Measurements from ENCODE around the gene MTARC2. TPM values are rescaled to one million over a fixed set of nuclear protein-coding genes. Genes with fewer than 3 reads are reported as not detected.

The MTARC2 gene
- total and polyA plus RNA-seq, 10 of the 15 experiments (the other 5 are each of a cell fraction or from before 2014, with no cell fraction given), result 1.9 to 5.5 (median 3.3) TPM

DNA sequence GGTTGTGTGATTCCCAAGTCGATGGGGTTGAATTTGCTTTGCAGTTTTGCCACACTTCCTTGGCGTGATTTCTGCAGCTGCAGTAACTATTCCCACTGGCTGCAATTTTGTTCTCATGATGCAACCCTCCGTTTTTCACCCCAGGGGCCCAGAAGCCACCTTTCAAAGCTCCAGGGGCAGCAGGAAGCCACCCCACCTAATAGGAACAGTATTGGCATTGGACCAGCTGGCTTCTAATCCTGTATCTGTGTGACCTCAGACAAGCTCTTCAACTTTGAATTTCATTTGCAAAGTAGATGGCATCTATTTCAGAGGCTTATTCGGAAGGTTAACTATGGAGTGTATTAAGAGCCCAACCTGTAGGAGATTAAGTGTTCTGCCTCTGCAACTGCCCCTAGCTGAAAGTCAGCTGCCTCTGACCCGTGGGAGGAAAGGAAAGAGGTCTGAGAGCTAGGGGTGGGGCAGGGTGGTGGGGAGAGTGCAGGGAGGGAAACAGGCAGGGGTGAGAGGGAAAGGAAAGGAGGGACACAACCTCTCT lies 45.3 kb upstream of the MTARC2 start (continued):
- TF ChIP-seq, protein P1, sequence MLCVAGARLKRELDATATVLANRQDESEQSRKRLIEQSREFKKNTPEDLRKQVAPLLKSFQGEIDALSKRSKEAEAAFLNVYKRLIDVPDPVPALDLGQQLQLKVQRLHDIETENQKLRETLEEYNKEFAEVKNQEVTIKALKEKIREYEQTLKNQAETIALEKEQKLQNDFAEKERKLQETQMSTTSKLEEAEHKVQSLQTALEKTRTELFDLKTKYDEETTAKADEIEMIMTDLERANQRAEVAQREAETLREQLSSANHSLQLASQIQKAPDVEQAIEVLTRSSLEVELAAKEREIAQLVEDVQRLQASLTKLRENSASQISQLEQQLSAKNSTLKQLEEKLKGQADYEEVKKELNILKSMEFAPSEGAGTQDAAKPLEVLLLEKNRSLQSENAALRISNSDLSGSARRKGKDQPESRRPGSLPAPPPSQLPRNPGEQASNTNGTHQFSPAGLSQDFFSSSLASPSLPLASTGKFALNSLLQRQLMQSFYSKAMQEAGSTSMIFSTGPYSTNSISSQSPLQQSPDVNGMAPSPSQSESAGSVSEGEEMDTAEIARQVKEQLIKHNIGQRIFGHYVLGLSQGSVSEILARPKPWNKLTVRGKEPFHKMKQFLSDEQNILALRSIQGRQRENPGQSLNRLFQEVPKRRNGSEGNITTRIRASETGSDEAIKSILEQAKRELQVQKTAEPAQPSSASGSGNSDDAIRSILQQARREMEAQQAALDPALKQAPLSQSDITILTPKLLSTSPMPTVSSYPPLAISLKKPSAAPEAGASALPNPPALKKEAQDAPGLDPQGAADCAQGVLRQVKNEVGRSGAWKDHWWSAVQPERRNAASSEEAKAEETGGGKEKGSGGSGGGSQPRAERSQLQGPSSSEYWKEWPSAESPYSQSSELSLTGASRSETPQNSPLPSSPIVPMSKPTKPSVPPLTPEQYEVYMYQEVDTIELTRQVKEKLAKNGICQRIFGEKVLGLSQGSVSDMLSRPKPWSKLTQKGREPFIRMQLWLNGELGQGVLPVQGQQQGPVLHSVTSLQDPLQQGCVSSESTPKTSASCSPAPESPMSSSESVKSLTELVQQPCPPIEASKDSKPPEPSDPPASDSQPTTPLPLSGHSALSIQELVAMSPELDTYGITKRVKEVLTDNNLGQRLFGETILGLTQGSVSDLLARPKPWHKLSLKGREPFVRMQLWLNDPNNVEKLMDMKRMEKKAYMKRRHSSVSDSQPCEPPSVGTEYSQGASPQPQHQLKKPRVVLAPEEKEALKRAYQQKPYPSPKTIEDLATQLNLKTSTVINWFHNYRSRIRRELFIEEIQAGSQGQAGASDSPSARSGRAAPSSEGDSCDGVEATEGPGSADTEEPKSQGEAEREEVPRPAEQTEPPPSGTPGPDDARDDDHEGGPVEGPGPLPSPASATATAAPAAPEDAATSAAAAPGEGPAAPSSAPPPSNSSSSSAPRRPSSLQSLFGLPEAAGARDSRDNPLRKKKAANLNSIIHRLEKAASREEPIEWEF (IDR thresholded peaks at IDR 0.05; ENCODE audit: insufficient replicate concordance, low read depth, low read length), result no peak
- TF ChIP-seq SUPT20H (IDR thresholded peaks at IDR 0.05; ENCODE audit: borderline replicate concordance, control insufficient read depth, low read depth, low read length), result no peak
- TF ChIP-seq CHD2 (IDR thresholded peaks at IDR 0.05; ENCODE audit: borderline replicate concordance, low read depth, low read length), result no peak
- TF ChIP-seq, protein P2, sequence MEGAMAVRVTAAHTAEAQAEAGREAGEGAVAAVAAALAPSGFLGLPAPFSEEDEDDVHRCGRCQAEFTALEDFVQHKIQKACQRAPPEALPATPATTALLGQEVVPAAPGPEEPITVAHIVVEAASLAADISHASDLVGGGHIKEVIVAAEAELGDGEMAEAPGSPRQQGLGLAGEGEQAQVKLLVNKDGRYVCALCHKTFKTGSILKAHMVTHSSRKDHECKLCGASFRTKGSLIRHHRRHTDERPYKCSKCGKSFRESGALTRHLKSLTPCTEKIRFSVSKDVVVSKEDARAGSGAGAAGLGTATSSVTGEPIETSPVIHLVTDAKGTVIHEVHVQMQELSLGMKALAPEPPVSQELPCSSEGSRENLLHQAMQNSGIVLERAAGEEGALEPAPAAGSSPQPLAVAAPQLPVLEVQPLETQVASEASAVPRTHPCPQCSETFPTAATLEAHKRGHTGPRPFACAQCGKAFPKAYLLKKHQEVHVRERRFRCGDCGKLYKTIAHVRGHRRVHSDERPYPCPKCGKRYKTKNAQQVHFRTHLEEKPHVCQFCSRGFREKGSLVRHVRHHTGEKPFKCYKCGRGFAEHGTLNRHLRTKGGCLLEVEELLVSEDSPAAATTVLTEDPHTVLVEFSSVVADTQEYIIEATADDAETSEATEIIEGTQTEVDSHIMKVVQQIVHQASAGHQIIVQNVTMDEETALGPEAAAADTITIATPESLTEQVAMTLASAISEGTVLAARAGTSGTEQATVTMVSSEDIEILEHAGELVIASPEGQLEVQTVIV (IDR thresholded peaks at IDR 0.05; ENCODE audit: borderline replicate concordance, partially characterized antibody), result no peak
- TF ChIP-seq STAT1 (conservative IDR thresholded peaks at IDR 0.05), result no peak
- no peak for TF ChIP-seq IRF4 (IDR thresholded peaks at IDR 0.05; ENCODE audit: low read depth, low read length)
- no peak for TF ChIP-seq ZNF217 (IDR thresholded peaks at IDR 0.05)
- no peak for TF ChIP-seq NFXL1 (IDR thresholded peaks at IDR 0.05; ENCODE audit: borderline replicate concordance)
- no peak for TF ChIP-seq BMI1 (IDR thresholded peaks at IDR 0.05; ENCODE audit: borderline replicate concordance)
- TF ChIP-seq, protein P3, sequence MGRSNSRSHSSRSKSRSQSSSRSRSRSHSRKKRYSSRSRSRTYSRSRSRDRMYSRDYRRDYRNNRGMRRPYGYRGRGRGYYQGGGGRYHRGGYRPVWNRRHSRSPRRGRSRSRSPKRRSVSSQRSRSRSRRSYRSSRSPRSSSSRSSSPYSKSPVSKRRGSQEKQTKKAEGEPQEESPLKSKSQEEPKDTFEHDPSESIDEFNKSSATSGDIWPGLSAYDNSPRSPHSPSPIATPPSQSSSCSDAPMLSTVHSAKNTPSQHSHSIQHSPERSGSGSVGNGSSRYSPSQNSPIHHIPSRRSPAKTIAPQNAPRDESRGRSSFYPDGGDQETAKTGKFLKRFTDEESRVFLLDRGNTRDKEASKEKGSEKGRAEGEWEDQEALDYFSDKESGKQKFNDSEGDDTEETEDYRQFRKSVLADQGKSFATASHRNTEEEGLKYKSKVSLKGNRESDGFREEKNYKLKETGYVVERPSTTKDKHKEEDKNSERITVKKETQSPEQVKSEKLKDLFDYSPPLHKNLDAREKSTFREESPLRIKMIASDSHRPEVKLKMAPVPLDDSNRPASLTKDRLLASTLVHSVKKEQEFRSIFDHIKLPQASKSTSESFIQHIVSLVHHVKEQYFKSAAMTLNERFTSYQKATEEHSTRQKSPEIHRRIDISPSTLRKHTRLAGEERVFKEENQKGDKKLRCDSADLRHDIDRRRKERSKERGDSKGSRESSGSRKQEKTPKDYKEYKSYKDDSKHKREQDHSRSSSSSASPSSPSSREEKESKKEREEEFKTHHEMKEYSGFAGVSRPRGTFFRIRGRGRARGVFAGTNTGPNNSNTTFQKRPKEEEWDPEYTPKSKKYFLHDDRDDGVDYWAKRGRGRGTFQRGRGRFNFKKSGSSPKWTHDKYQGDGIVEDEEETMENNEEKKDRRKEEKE (IDR thresholded peaks at IDR 0.05), result no peak
- no peak for TF ChIP-seq SP1 (IDR thresholded peaks at IDR 0.05; ENCODE audit: low read depth, low read length)
- TF ChIP-seq, protein P4, sequence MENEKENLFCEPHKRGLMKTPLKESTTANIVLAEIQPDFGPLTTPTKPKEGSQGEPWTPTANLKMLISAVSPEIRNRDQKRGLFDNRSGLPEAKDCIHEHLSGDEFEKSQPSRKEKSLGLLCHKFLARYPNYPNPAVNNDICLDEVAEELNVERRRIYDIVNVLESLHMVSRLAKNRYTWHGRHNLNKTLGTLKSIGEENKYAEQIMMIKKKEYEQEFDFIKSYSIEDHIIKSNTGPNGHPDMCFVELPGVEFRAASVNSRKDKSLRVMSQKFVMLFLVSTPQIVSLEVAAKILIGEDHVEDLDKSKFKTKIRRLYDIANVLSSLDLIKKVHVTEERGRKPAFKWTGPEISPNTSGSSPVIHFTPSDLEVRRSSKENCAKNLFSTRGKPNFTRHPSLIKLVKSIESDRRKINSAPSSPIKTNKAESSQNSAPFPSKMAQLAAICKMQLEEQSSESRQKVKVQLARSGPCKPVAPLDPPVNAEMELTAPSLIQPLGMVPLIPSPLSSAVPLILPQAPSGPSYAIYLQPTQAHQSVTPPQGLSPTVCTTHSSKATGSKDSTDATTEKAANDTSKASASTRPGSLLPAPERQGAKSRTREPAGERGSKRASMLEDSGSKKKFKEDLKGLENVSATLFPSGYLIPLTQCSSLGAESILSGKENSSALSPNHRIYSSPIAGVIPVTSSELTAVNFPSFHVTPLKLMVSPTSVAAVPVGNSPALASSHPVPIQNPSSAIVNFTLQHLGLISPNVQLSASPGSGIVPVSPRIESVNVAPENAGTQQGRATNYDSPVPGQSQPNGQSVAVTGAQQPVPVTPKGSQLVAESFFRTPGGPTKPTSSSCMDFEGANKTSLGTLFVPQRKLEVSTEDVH (IDR thresholded peaks at IDR 0.05; ENCODE audit: low read depth, partially characterized antibody), result no peak

All from GM12878 (cell line).